Middle frontal gyrus (tissue), 1 donor: ENCODE data around the gene PDP2.
"Not testable (repeated sequence)": the region's sequence is repeated elsewhere in the genome, so short reads cannot be mapped to it uniquely, and the experiment has no call there.

Source experiments
- DNase-seq: peaks from one replicate; pipeline ENCODE4 v3.0.0-alpha.2; 2015; ENCODE audit warnings: low spot score; ENCODE audit errors: extremely low spot score

The PDP2 gene

GRCh38 chr16:66853261-66854139, 26.8 kb upstream of the PDP2 start:
- DNase-seq, result no peak

- no peak for DNase-seq
Measured at GRCh38 chr16:66856184-66856730, 24.1 kb upstream of the PDP2 start.

- no peak for DNase-seq
Measured at GRCh38 chr16:66856801-66857200, 23.5 kb upstream of the PDP2 start.

- DNase-seq, result no peak
Measured at GRCh38 chr16:66857437-66857836, 22.9 kb upstream of the PDP2 start.

GRCh38 chr16:66858740-66859396, 21.4 kb upstream of the PDP2 start:
- no peak for DNase-seq

- no peak for DNase-seq
Measured at GRCh38 chr16:66859397-66860068, 20.8 kb upstream of the PDP2 start.

GRCh38 chr16:66862023-66862520, 18.2 kb upstream of the PDP2 start:
- no peak for DNase-seq

GRCh38 chr16:66863707-66864106, 16.6 kb upstream of the PDP2 start:
- DNase-seq, result no peak

- DNase-seq, result no peak
Measured at GRCh38 chr16:66869424-66869823, 10.9 kb upstream of the PDP2 start.

- DNase-seq, result not testable (repeated sequence)
Measured at GRCh38 chr16:66871363-66871762, 9.0 kb upstream of the PDP2 start.

GRCh38 chr16:66871840-66872239, 8.5 kb upstream of the PDP2 start:
- DNase-seq, result no peak

GRCh38 chr16:66872559-66872942, 7.8 kb upstream of the PDP2 start:
- no peak for DNase-seq

- peak; percentile 74 for DNase-seq
Measured at GRCh38 chr16:66872943-66873684, 7.2 kb upstream of the PDP2 start.

- DNase-seq, result no peak
Measured at GRCh38 chr16:66873685-66874055, 6.6 kb upstream of the PDP2 start.

- DNase-seq, result no peak
Measured at GRCh38 chr16:66874079-66874775, 6.1 kb upstream of the PDP2 start.

- DNase-seq, result no peak
Measured at GRCh38 chr16:66878067-66878466, 2.2 kb upstream of the PDP2 start.

GRCh38 chr16:66881014-66881417, 701 bp downstream of the PDP2 start:
- no peak for DNase-seq

GRCh38 chr16:66881560-66881959, 1.2 kb downstream of the PDP2 start:
- DNase-seq, result no peak

GRCh38 chr16:66881964-66882508, 1.7 kb downstream of the PDP2 start:
- no peak for DNase-seq

GRCh38 chr16:66882702-66883101, 2.4 kb downstream of the PDP2 start:
- no peak for DNase-seq
